ENCODE data around the gene ERP44. TPM values are rescaled to one million over a fixed set of nuclear protein-coding genes. Genes with fewer than 3 reads are reported as not detected.
"Not testable (repeated sequence)": the region's sequence is repeated elsewhere in the genome, so short reads cannot be mapped to it uniquely, and the experiment has no call there.

The ERP44 gene
- total RNA-seq, 1 donor from 2014 or later = 16.5 TPM

DNA sequence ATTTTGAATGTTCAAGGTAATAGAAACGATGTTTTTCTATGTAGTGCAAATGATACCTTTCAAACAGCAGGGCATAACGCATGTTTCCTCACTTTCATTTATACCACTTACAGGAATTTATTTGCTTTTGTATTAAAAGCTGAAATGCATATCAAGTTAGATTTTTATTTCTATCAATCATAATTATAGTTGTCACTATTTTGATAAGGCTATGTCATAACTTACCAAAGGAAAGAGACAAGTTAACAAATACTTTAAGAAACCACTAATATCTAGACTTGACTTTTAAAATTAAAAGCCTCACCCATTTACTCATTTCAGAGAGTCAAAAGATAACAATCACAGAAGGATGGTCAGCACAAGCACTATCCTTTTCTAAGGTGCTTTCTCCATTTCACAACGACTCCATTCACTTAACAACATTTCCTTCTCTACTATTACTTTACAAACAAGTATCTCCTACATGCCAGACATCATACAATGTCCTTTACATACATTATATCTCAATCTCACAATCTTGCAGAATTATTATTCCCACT lies 12.6 kb downstream of the ERP44 start:
- Mint-ChIP-seq H3K27me3 (no peaks in the 10 kb centered on the region), H3K36me3 (ENCODE audit: low read depth) (no peaks in the 10 kb centered on the region), H3K27ac (peak overlapping the region; percentile 94), H3K4me1 (peaks cover 82% of the 10 kb centered on the region), H3K9me3 (no peaks in the 10 kb centered on the region), H3K4me3 (no peak overlapping the region)
- ChIA-PET POLR2A (interaction anchor here (1.2 kb wide), 1 partner anchor 10 kb away, joined by 5 read pairs; no protein-coding TSS in a partner anchor), CTCF (interaction anchor here (0.6 kb wide), 1 partner anchor 133 kb away, joined by 3 read pairs; no protein-coding TSS in a partner anchor)
- intact Hi-C loops (cut with micrococcal nuclease) = no loop called here
- TF ChIP-seq CTCF (IDR thresholded peaks at IDR 0.05) = no peak
- DNase-seq (no peak), ATAC-seq (ENCODE audit: low read depth) (no peak)

DNA sequence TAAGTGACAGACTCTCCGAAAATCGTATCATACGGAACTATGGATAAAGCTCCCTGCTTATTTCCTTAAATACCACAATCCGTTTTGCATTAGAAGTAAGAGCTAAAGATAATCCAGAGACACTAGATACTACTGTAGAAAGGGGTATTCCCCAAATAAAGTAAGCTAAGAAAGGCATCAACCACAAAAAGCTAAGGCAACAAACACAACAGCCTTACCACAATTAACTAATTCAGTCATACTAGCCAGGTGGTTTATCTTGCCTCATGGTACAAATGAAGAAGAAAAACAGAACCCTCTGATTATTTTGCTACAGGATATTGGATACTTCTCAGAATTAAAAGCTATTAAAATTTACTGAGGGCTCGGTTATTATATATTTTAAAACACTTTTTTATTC lies 14.1 kb downstream of the ERP44 start:
- Mint-ChIP-seq H3K27me3 (no peaks in the 10 kb centered on the region), H3K4me1 (peaks cover 87% of the 10 kb centered on the region), H3K9me3 (no peaks in the 10 kb centered on the region), H3K36me3 (ENCODE audit: low read depth) (no peaks in the 10 kb centered on the region), H3K4me3 (peak overlapping the region; percentile 78), H3K27ac (peak overlapping the region; percentile 94)
- intact Hi-C loops (cut with micrococcal nuclease) = loop anchor here (1.0 to 5.0 kb wide), 5 partner anchors 15 to 848 kb away; partner anchors contain the start of gene INVS
- ATAC-seq (ENCODE audit: low read depth) = peak; percentile 65
- ChIA-PET POLR2A (interaction anchor here (0.7 to 2.1 kb wide), 9 partner anchors 9 to 863 kb away, joined by 3 to 10 read pairs (median 3); partner anchors contain the start of genes ALG2, ERP44, INVS and SEC61B), CTCF (no interaction called here)
- TF ChIP-seq CTCF (IDR thresholded peaks at IDR 0.05) = no peak
- no peak for DNase-seq

DNA sequence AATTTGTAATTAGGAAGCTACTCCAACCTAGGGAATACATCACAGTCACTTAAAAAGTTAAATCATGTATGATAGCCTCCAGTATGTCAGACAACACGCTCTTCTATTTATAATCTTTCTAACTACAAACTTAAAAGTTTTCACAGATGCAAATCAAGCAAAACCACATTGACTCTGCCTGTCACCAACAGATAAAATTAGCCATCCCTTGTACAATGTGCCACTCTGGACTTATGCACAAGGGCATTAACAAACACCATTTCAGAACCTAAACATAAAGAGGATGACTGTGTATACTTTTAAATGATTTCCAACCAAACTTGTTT lies 14.7 kb downstream of the ERP44 start:
- Mint-ChIP-seq H3K9me3 (no peaks in the 10 kb centered on the region), H3K27me3 (no peaks in the 10 kb centered on the region), H3K4me1 (peaks cover 92% of the 10 kb centered on the region), H3K4me3 (peak overlapping the region; percentile 86), H3K36me3 (ENCODE audit: low read depth) (peaks cover under 1% of the 10 kb centered on the region), H3K27ac (peak overlapping the region; percentile 94)
- peak; percentile 62 for ATAC-seq (ENCODE audit: low read depth)
- CTCF ChIA-PET = no interaction called here
- intact Hi-C loops (cut with micrococcal nuclease) = loop anchor here (1.0 to 5.0 kb wide), 5 partner anchors 15 to 847 kb away; partner anchors contain the start of gene INVS
- DNase-seq = no peak
- no peak for TF ChIP-seq CTCF (IDR thresholded peaks at IDR 0.05)
- POLR2A ChIA-PET = interaction anchor here (0.9 to 2.1 kb wide), 5 partner anchors 10 to 830 kb away, joined by 3 to 10 read pairs (median 5); partner anchors contain the start of genes ERP44, INVS and NR4A3

- CTCF ChIA-PET = no interaction called here
- H3K36me3 Mint-ChIP-seq (ENCODE audit: low read depth) = peaks cover 5% of the 10 kb centered on the region
- no peak for TF ChIP-seq CTCF (IDR thresholded peaks at IDR 0.05)
- POLR2A ChIA-PET = interaction anchor here (1.0 to 2.1 kb wide), 3 partner anchors 10 to 262 kb away, joined by 5 to 10 read pairs (median 8); partner anchors contain the start of genes ERP44, INVS and NR4A3
- no peaks in the 10 kb centered on the region for H3K9me3 Mint-ChIP-seq
- no peaks in the 10 kb centered on the region for H3K27me3 Mint-ChIP-seq
- DNase-seq = no peak
- H3K27ac Mint-ChIP-seq = peak overlapping the region; percentile 94
- intact Hi-C loops (cut with micrococcal nuclease) = loop anchor here (1.0 to 5.0 kb wide), 6 partner anchors 16 to 847 kb away; partner anchors contain the start of gene INVS
- peak; percentile 35 for ATAC-seq (ENCODE audit: low read depth)
- H3K4me3 Mint-ChIP-seq = peak overlapping the region; percentile 86
- H3K4me1 Mint-ChIP-seq = peaks cover 92% of the 10 kb centered on the region
These were observed 15.2 kb downstream of the ERP44 start for GRCh38 chr9:100083448-100084127.

DNA sequence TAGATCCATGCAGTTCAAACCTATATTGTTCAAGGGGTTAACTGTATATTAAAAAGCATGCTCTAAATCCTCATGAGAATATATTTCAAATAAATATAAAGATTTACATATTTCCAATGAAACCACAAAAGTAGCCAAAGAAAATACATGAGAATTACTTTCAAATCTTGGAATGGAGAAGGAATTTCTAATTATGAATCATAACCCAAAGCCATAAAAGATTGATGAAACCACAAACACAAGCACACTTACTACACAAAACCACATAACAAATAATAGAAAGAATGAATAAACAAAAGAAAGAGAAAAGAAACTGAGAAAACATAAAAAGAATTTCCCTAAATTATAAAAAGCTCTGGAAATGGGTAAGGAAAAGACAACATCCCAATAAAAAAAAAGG lies 16.0 kb downstream of the ERP44 start:
- Mint-ChIP-seq H3K36me3 (ENCODE audit: low read depth) (peaks cover 5% of the 10 kb centered on the region), H3K4me3 (peak overlapping the region; percentile 86), H3K9me3 (no peaks in the 10 kb centered on the region), H3K27me3 (no peaks in the 10 kb centered on the region), H3K27ac (peak overlapping the region; percentile 94), H3K4me1 (peaks cover 88% of the 10 kb centered on the region)
- ChIA-PET POLR2A (interaction anchor here (1.0 kb wide), 1 partner anchor 261 kb away, joined by 5 read pairs; the partner anchor contains the start of gene NR4A3), CTCF (no interaction called here)
- no peak for TF ChIP-seq CTCF (IDR thresholded peaks at IDR 0.05)
- intact Hi-C loops (cut with micrococcal nuclease) = loop anchor here (1.0 to 5.0 kb wide), 2 partner anchors 23 to 35 kb away; no protein-coding TSS in a partner anchor
- DNase-seq = no peak
- no peak for ATAC-seq (ENCODE audit: low read depth)

DNA sequence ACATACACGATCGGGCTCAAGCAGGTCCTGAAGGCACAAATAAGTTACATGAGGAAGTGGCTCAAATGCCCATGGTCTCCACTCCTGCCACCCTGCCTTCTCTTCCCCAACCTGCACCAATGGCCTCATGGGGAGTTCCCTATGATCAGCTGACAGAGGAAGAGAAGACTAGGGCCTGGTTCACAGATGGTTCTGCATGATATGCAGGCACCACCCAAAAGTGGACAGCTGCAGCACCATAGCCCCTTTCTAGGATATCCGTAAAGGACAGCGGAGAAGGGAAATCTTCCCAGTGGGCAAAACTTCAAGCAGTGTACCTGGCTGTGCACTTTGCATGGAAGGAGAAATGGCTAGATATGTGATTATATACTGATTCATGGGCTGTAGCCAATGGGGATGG lies 22.5 kb downstream of the ERP44 start:
- H3K9me3 Mint-ChIP-seq; H3K27ac Mint-ChIP-seq; POLR2A ChIA-PET; H3K4me3 Mint-ChIP-seq; ATAC-seq (ENCODE audit: low read depth); DNase-seq; intact Hi-C loops (cut with micrococcal nuclease); CTCF ChIA-PET; H3K27me3 Mint-ChIP-seq: not testable (repeated sequence)
- Mint-ChIP-seq H3K36me3 (ENCODE audit: low read depth) (peaks cover 20% of the 10 kb centered on the region), H3K4me1 (peaks cover 72% of the 10 kb centered on the region)

Data from activated B cell treated with CpG ODN at 0.5 μM for 24 hours (primary cell).